Measurements from ENCODE around the gene RELN.

GRCh38 chr7:103996017-103996551 lies 6.6 kb upstream of the RELN start:
- TF ChIP-seq CTCF (IDR thresholded peaks at IDR 0.05), result no peak
- no peak for TF ChIP-seq POLR2A (IDR thresholded peaks at IDR 0.05)
- TF ChIP-seq POLR2AphosphoS5 (IDR thresholded peaks at IDR 0.05), result no peak
